Parathyroid adenoma (tissue), 2 donors: Measurements from ENCODE around the gene RFLNA.

ENCODE experiments used
- H2AFZ ChIP-seq: fragments of 300-600 bp; sonication (generic); one replicate; pipeline ENCODE4 v1.7.0; 2017; ENCODE audit warnings: antibody characterized with exemption, mild to moderate bottlenecking
- H3K27ac ChIP-seq: fragments of 300-600 bp; sonication (generic); one replicate; pipeline ENCODE4 v1.7.0; 2017
- H3K27me3 ChIP-seq: fragments of 300-600 bp; sonication (generic); one replicate; pipeline ENCODE4 v1.7.0; 2017; ENCODE audit warnings: low read length; ENCODE audit not compliant: control insufficient read depth, insufficient read depth
- H3K36me3 ChIP-seq: fragments of 300-600 bp; sonication (generic); one replicate; pipeline ENCODE4 v1.7.0; 2017; ENCODE audit warnings: low read length; ENCODE audit not compliant: control insufficient read depth, insufficient read depth
- H3K4me1 ChIP-seq: fragments of 300-600 bp; sonication (generic); one replicate; pipeline ENCODE4 v1.7.0; 2017; ENCODE audit warnings: control low read depth
- H3K4me2 ChIP-seq: fragments of 300-600 bp; sonication (generic); one replicate; pipeline ENCODE4 v1.7.0; 2017; ENCODE audit warnings: low read length
- H3K4me3 ChIP-seq: fragments of 300-600 bp; sonication (generic); one replicate; pipeline ENCODE4 v1.7.0; 2017; ENCODE audit warnings: low read depth, low read length
- H3K79me2 ChIP-seq: fragments of 300-600 bp; sonication (generic); one replicate; pipeline ENCODE4 v1.7.0; 2017; ENCODE audit warnings: control low read depth
- H3K9ac ChIP-seq: fragments of 300-600 bp; sonication (generic); one replicate; pipeline ENCODE4 v1.7.0; 2017; ENCODE audit warnings: mild to moderate bottlenecking
- H3K9me3 ChIP-seq: fragments of 300-600 bp; sonication (generic); one replicate; pipeline ENCODE4 v1.7.0; 2017; ENCODE audit warnings: low read length; ENCODE audit not compliant: control insufficient read depth
- TF ChIP-seq, protein P1 (sequence below): fragments of 300-600 bp; sonication (generic); IDR thresholded peaks from one replicate; pipeline ENCODE4 v1.7.0; 2017; ENCODE audit warnings: antibody characterized with exemption, mild to moderate bottlenecking
- donor health status: primary hyperparathyroidism.

The RFLNA gene

DNA sequence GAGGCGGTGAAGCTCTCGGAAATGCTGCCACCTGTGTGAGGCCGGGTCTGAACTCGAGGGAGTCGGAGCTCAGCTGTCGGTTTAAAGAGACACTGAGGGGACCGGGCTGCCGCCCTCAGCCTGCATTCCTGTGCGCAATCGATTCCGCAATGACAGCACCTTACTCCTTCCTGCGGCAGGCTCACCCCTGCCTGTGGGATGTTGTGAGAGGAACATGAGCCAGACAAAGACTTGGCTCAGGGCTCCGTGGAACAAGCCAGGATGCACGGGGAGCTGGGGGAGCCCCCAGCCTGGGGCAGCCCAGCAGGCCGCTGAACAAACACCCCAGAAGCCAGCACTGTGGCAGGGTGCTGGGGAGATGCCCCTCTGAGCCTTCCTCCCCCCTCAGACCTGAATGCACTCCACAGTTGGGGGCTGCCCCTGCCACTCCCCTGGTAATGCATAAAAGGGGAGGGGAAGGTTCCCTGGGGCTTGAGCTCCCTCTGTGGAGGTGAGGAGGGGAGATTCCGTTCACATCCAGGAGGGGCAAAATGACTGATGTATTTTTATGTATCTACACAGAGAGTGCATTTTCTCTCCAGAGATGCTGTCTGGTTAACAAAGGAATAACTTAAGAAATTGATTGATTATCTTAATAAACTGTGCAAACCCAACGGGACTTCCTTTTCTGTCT lies 20.6 kb downstream of the RFLNA start:
- H3K27me3 ChIP-seq, result no peaks in the 10 kb centered on the region
- H3K4me2 ChIP-seq, result no peak overlapping the region
- H3K27ac ChIP-seq, result no peak overlapping the region
- no peak overlapping the region for H3K9ac ChIP-seq
- no peak overlapping the region for H3K4me3 ChIP-seq
- H2AFZ ChIP-seq, result no peak overlapping the region
- TF ChIP-seq, protein P1, sequence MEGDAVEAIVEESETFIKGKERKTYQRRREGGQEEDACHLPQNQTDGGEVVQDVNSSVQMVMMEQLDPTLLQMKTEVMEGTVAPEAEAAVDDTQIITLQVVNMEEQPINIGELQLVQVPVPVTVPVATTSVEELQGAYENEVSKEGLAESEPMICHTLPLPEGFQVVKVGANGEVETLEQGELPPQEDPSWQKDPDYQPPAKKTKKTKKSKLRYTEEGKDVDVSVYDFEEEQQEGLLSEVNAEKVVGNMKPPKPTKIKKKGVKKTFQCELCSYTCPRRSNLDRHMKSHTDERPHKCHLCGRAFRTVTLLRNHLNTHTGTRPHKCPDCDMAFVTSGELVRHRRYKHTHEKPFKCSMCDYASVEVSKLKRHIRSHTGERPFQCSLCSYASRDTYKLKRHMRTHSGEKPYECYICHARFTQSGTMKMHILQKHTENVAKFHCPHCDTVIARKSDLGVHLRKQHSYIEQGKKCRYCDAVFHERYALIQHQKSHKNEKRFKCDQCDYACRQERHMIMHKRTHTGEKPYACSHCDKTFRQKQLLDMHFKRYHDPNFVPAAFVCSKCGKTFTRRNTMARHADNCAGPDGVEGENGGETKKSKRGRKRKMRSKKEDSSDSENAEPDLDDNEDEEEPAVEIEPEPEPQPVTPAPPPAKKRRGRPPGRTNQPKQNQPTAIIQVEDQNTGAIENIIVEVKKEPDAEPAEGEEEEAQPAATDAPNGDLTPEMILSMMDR, result no peak
- no peaks in the 10 kb centered on the region for H3K9me3 ChIP-seq
- H3K4me1 ChIP-seq, result no peaks in the 10 kb centered on the region
- H3K79me2 ChIP-seq, result no peaks in the 10 kb centered on the region
- H3K36me3 ChIP-seq, result no peaks in the 10 kb centered on the region

DNA sequence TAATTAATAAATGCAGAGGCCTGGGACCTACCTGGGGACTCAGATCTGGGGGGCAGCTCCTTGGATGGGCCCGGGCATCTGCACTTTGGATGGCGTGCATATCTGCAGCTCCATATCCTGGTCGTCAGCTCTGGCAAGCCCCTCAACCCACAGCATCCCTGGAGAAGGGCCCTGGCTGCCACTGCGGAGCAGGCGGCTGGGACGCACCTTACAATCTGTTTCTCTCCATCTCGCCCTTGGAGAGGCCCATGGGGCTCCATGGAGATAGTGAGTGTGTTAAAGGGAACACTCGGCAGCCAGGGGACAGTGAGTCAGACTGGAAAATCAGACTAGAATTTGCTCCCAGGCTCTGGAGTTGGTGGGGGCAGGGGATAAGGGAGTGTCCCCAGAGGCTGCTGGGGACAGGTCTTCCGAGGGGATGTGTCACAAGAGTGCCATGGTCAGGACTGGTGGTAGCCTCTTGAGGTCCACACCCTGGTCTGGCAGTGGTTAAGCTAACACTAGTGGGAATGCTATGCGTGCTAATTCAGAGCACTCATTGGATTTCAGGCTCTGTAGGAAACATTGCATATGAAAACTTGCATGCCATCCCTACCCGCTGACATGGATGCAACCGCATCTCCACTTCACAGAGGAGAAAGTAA lies 21.5 kb downstream of the RFLNA start:
- TF ChIP-seq, protein P1, result no peak
- Histone ChIP-seq H2AFZ (no peak overlapping the region), H3K79me2 (no peaks in the 10 kb centered on the region), H3K9me3 (no peaks in the 10 kb centered on the region), H3K36me3 (no peaks in the 10 kb centered on the region), H3K27ac (no peak overlapping the region), H3K4me2 (no peak overlapping the region), H3K4me1 (no peaks in the 10 kb centered on the region), H3K4me3 (no peak overlapping the region), H3K27me3 (no peaks in the 10 kb centered on the region), H3K9ac (no peak overlapping the region)

DNA sequence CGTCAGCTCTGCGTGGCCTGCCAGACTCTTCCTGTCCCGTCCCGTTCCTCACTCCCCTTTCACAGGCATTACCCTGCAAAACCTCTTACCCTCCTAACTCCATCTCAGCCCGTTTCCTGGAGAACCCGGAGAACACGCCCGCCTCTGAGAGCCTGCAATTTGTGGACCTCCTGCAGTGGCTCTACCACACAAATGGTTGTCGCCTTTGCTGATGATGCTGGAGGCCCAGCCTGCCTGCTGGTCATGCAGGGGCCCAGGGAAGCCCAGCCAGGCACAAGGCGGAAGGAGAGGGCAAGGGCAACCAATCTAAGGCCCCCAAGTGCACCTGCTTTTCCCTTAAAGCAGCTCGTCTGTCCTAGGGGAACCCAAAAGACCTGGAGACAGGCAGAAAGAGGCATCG lies 22.5 kb downstream of the RFLNA start:
- Histone ChIP-seq H3K4me1 (no peaks in the 10 kb centered on the region), H3K36me3 (no peaks in the 10 kb centered on the region), H3K4me3 (no peak overlapping the region), H3K4me2 (no peak overlapping the region), H3K9ac (no peak overlapping the region), H3K79me2 (no peaks in the 10 kb centered on the region), H2AFZ (no peak overlapping the region), H3K27ac (no peak overlapping the region), H3K9me3 (no peaks in the 10 kb centered on the region), H3K27me3 (no peaks in the 10 kb centered on the region)
- TF ChIP-seq, protein P1, result no peak

DNA sequence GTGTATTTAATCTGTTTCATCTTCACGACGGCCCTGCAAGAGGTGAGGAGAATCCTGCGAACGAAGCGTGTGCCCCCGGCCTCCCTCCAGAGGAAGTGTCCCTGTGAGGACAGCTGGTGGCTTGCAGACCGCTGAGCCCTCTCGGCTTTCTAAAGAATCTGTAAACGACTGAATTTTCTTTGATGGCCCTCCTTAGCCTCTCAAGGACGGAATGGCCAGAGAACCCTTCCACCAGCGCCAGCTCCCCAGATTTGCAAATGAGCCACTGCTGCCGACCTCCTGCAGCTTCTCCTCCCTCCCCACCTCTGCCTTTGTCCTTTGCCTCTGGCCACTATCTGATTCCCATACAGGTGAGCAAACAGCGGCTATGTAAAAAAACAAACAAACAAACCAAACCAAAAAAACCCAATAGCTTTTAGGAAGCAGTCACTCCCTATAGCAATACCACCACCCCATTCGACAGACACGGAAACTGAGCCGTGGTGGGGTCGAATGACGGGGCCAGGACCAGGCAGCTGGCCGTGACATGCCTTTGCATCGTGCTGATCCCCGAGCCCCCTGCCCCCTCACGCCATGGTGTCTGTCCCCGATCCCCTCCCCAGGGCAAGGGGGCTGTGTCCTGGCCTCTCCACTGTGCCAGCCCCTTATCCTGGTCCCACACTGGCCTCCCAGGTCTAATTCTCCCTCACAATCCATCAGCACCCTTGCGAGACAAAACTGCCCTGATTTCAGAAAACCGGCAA lies 23.6 kb downstream of the RFLNA start:
- H2AFZ ChIP-seq, result no peak overlapping the region
- H3K27ac ChIP-seq, result no peak overlapping the region
- H3K27me3 ChIP-seq, result no peaks in the 10 kb centered on the region
- no peaks in the 10 kb centered on the region for H3K9me3 ChIP-seq
- TF ChIP-seq, protein P1, result no peak
- H3K9ac ChIP-seq, result no peak overlapping the region
- no peaks in the 10 kb centered on the region for H3K4me1 ChIP-seq
- H3K79me2 ChIP-seq, result no peaks in the 10 kb centered on the region
- H3K4me2 ChIP-seq, result no peak overlapping the region
- no peaks in the 10 kb centered on the region for H3K36me3 ChIP-seq
- no peak overlapping the region for H3K4me3 ChIP-seq
